Measurements from ENCODE around the gene LRRC7.

DNA sequence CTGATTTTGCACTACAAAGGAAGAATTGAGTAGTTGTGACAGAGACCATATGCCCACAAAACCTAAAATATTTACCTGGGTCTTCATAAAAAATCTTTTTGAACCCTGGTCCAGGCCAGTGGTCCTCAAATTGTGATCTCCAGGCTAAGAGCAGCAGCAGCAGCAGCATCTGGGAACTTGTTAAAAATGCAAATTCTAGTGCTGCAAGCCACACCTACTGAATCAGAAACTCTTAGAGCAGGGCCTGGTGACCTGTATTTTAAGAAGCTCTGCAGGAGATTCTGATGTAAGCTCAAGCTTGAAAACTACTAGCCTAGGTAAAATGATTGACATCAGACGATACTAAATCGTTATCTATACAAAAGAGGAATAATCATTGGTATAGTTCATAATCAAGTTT is 112.2 kb downstream of the LRRC7 start:
- TF ChIP-seq POLR2AphosphoS5 (IDR thresholded peaks at IDR 0.05; ENCODE audit: borderline replicate concordance, low read depth, low read length) (no peak), EZH2 (IDR thresholded peaks at IDR 0.05) (no peak)

All from SK-N-MC (cell line).